Measurements from ENCODE around the gene CTSO. TPM values are rescaled to one million over a fixed set of nuclear protein-coding genes. Genes with fewer than 3 reads are reported as not detected.

Gene CTSO
- polyA plus RNA-seq, 1 donor (not counting 4 experiments of a cell fraction or from before 2014, with no cell fraction given) = 3.3 TPM

DNA sequence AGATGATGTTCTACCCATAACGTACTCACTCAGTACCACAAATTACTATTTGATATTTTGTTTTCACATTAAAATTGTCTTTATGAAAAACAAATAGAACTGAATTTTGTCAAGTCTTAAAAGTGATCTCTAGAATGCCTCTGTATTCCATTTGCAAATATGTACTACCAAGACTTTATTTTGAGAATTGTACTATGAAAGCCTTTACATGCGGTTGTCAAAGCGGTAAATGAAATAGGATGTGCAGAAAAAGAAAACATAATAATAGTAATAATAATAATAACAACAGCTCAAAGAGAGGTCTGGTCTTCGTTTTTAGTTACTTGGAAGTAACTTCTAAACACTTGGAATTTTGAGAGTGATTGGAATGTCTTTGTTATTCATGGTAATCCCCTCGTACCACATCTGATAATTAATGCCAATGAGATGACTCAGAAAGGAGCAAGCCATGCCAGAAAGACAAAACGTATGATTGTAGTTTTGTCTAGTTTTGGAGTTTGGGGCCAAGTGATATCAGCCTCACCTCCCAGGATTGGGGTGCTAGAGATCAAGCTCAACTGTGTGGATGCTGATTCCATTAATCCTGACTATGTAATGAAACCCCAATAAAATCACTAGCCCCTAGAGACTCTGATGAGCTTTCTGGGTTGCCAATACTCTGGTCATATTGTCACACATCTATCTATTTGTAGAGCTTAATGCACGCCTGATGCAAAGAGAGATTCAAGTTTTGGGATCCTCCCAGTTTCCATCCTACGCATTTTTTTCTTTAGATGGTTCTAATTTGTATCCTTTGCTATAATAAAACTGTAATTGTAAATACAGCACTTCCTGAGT is 20.2 kb upstream of the CTSO start:
- Histone ChIP-seq H3K27me3 (ENCODE audit: control insufficient read depth, extremely low read depth, insufficient read depth, low read length) (no peaks in the 10 kb centered on the region), H3K9me1 (ENCODE audit: control insufficient read depth, extremely low read depth, insufficient read depth, low read length) (no peaks in the 10 kb centered on the region), H3K4me2 (ENCODE audit: control insufficient read depth, extremely low read depth, insufficient read depth, low read depth, low read length) (peak overlapping the region; percentile 9), H3K27ac (ENCODE audit: control insufficient read depth, insufficient read depth, low read length) (no peak overlapping the region), H2AFZ (ENCODE audit: control insufficient read depth, low read length) (no peak overlapping the region), H3K4me3 (ENCODE audit: control insufficient read depth in 2 of 3, extremely low read depth in 1 of 3, insufficient read depth in 2 of 3, low read depth in 1 of 3, low read length in 3 of 3) (no peak overlapping the region), H3K36me3 (ENCODE audit: control insufficient read depth in 2 of 2, extremely low read depth in 1 of 2, insufficient read depth in 2 of 2, low read length in 2 of 2) (no peaks in the 10 kb centered on the region), H3K9me3 (ENCODE audit: control insufficient read depth, low read depth, low read length) (no peaks in the 10 kb centered on the region), H4K20me1 (ENCODE audit: control insufficient read depth, extremely low read depth, insufficient read depth, low read length) (no peaks in the 10 kb centered on the region), H3K4me1 (ENCODE audit: control insufficient read depth, extremely low read depth, insufficient read depth, low read length) (peaks cover 12% of the 10 kb centered on the region), H3K79me2 (ENCODE audit: control insufficient read depth, insufficient read depth, low read length) (no peaks in the 10 kb centered on the region), H3K9ac (ENCODE audit: control insufficient read depth, extremely low read depth, insufficient read depth, low read length) (no peak overlapping the region)
- no peak for DNase-seq (ENCODE audit: low read depth, low spot score)
- dilution Hi-C loops (cut with MboI; ENCODE audit: extremely low pct_ligation_motif_present, low sequenced_read_pairs) = no loop called here
- peak; percentile 64 for FAIRE-seq
- TF ChIP-seq CTCF (optimal IDR thresholded peaks at IDR 0.05 in 1 of 3, IDR thresholded peaks at IDR 0.05 in 1 of 3, conservative IDR thresholded peaks at IDR 0.05 in 1 of 3; ENCODE audit: extremely low read depth in 1 of 3, insufficient read depth in 2 of 3, low read length in 3 of 3) = no peak
- no peak for TF ChIP-seq EZH2 (IDR thresholded peaks at IDR 0.05; ENCODE audit: low read length)

DNA sequence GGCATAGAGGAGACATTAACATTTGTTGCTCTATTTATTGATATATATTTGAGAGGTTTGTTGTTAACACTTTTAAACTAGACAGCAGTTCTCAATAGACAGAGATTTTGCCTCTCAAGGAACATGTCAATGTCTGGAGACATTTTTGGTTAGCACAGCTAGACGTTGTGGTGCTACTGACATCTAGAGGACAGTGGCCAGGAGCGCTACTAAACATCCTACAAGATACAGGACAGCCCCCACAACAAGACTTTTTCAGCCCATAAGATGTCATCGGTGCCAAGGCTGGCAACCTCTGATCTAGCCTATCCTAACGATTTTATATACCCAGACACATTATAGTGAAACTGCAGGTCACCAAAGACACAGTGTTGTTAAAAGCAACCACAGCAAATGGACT is 18.4 kb upstream of the CTSO start:
- Histone ChIP-seq H3K27me3 (ENCODE audit: control insufficient read depth, extremely low read depth, insufficient read depth, low read length) (no peaks in the 10 kb centered on the region), H3K9me3 (ENCODE audit: control insufficient read depth, low read depth, low read length) (no peaks in the 10 kb centered on the region), H3K9me1 (ENCODE audit: control insufficient read depth, extremely low read depth, insufficient read depth, low read length) (no peaks in the 10 kb centered on the region), H3K4me3 (ENCODE audit: control insufficient read depth in 2 of 3, extremely low read depth in 1 of 3, insufficient read depth in 2 of 3, low read depth in 1 of 3, low read length in 3 of 3) (no peak overlapping the region), H3K9ac (ENCODE audit: control insufficient read depth, extremely low read depth, insufficient read depth, low read length) (no peak overlapping the region), H4K20me1 (ENCODE audit: control insufficient read depth, extremely low read depth, insufficient read depth, low read length) (no peaks in the 10 kb centered on the region), H3K36me3 (ENCODE audit: control insufficient read depth in 2 of 2, extremely low read depth in 1 of 2, insufficient read depth in 2 of 2, low read length in 2 of 2) (no peaks in the 10 kb centered on the region), H3K4me2 (ENCODE audit: control insufficient read depth, extremely low read depth, insufficient read depth, low read depth, low read length) (no peak overlapping the region), H3K27ac (ENCODE audit: control insufficient read depth, insufficient read depth, low read length) (no peak overlapping the region), H3K4me1 (ENCODE audit: control insufficient read depth, extremely low read depth, insufficient read depth, low read length) (peaks cover 12% of the 10 kb centered on the region), H3K79me2 (ENCODE audit: control insufficient read depth, insufficient read depth, low read length) (no peaks in the 10 kb centered on the region), H2AFZ (ENCODE audit: control insufficient read depth, low read length) (no peak overlapping the region)
- TF ChIP-seq CTCF (optimal IDR thresholded peaks at IDR 0.05 in 1 of 3, IDR thresholded peaks at IDR 0.05 in 1 of 3, conservative IDR thresholded peaks at IDR 0.05 in 1 of 3; ENCODE audit: extremely low read depth in 1 of 3, insufficient read depth in 2 of 3, low read length in 3 of 3) (peak; percentile 7 to 63 (median 9)), EZH2 (IDR thresholded peaks at IDR 0.05; ENCODE audit: low read length) (no peak)
- DNase-seq (ENCODE audit: low read depth, low spot score) (no peak), FAIRE-seq (peak; percentile 34)
- dilution Hi-C loops (cut with MboI; ENCODE audit: extremely low pct_ligation_motif_present, low sequenced_read_pairs) = no loop called here

Measured in keratinocyte (primary cell).